Testis (tissue), 2 donors: Measurements from ENCODE around the gene HBG2.

ENCODE experiments used
- POLR2A ChIP-seq: fragments of 450-650 bp; IDR thresholded peaks from one replicate; pipeline ENCODE4 v1.6.1; 2017; ENCODE audit warnings: antibody characterized with exemption, mild to moderate bottlenecking, moderate library complexity
- TF ChIP-seq, protein P1 (sequence below), 3 experiments: fragments of 450-650 bp in 2 of 3; fragments of 200-600 bp in 1 of 3; sonication (generic) in 1 of 3; IDR thresholded peaks; one replicate each; pipeline ENCODE4 v1.5.1; 2016 to 2019; ENCODE audit warnings: antibody characterized with exemption in 3 of 3, mild to moderate bottlenecking in 2 of 3, moderate library complexity in 1 of 3

DNA sequence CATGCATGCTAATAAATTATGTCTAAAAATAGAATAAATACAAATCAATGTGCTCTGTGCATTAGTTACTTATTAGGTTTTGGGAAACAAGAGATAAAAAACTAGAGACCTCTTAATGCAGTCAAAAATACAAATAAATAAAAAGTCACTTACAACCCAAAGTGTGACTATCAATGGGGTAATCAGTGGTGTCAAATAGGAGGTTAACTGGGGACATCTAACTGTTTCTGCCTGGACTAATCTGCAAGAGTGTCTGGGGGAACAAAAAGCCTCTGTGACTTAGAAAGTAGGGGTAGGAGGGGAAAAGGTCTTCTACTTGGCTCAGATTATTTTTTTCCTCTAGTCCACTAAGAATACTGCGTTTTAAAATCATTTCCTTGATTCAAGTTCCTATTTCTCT is 26.9 kb downstream of the HBG2 start:
- TF ChIP-seq, protein P1, sequence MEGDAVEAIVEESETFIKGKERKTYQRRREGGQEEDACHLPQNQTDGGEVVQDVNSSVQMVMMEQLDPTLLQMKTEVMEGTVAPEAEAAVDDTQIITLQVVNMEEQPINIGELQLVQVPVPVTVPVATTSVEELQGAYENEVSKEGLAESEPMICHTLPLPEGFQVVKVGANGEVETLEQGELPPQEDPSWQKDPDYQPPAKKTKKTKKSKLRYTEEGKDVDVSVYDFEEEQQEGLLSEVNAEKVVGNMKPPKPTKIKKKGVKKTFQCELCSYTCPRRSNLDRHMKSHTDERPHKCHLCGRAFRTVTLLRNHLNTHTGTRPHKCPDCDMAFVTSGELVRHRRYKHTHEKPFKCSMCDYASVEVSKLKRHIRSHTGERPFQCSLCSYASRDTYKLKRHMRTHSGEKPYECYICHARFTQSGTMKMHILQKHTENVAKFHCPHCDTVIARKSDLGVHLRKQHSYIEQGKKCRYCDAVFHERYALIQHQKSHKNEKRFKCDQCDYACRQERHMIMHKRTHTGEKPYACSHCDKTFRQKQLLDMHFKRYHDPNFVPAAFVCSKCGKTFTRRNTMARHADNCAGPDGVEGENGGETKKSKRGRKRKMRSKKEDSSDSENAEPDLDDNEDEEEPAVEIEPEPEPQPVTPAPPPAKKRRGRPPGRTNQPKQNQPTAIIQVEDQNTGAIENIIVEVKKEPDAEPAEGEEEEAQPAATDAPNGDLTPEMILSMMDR (IDR thresholded peaks at IDR 0.05), result no peak
- TF ChIP-seq POLR2A, result no peak
